HUES48 (cell line): ENCODE measurements around the gene SMOC2.
"Not testable (repeated sequence)": the region's sequence is repeated elsewhere in the genome, so short reads cannot be mapped to it uniquely, and the experiment has no call there.

Experiments used
- H3K27ac ChIP-seq: one replicate; pipeline ENCODE4 v1.7.0; 2013; ENCODE audit warnings: low read depth, low read length, inconsistent platforms
- H3K27me3 ChIP-seq: 2 replicates; pipeline ENCODE4 v1.6.1; 2013; ENCODE audit warnings: mild to moderate bottlenecking, low read length; ENCODE audit not compliant: control insufficient read depth, insufficient read depth
- H3K36me3 ChIP-seq: 2 replicates; pipeline ENCODE4 v1.6.1; 2013; ENCODE audit warnings: low read length; ENCODE audit not compliant: control insufficient read depth, insufficient read depth
- H3K4me1 ChIP-seq: 2 replicates; pipeline ENCODE4 v1.6.1; 2013; ENCODE audit warnings: mild to moderate bottlenecking, low read length; ENCODE audit not compliant: control insufficient read depth, insufficient read depth
- H3K4me3 ChIP-seq: 2 replicates; pipeline ENCODE4 v1.5.1; 2013; ENCODE audit warnings: mild to moderate bottlenecking, low read depth, low read length
- H3K9ac ChIP-seq: 2 replicates; pipeline ENCODE4 v1.6.1; 2013; ENCODE audit warnings: mild to moderate bottlenecking, low read depth, low read length, moderate library complexity
- H3K9me3 ChIP-seq: 2 replicates; pipeline ENCODE4 v1.6.1; 2013; ENCODE audit warnings: low read length; ENCODE audit not compliant: control insufficient read depth, insufficient read depth

Gene SMOC2

GRCh38 chr6:168560126-168560525 is 119.1 kb downstream of the SMOC2 start:
- Histone ChIP-seq H3K36me3 (no peaks in the 10 kb centered on the region), H3K9ac (no peak overlapping the region), H3K4me3 (no peak overlapping the region), H3K27ac (peak overlapping the region; percentile 27), H3K9me3 (no peaks in the 10 kb centered on the region), H3K27me3 (peaks cover 8% of the 10 kb centered on the region), H3K4me1 (peaks cover 18% of the 10 kb centered on the region)

GRCh38 chr6:168562576-168563151 is 121.7 kb downstream of the SMOC2 start:
- Histone ChIP-seq H3K4me1 (peaks cover 18% of the 10 kb centered on the region), H3K9ac (peak overlapping the region; percentile 35; the same call in 1 of the 2 replicates), H3K36me3 (no peaks in the 10 kb centered on the region), H3K9me3 (no peaks in the 10 kb centered on the region), H3K4me3 (no peak overlapping the region; the same call in 1 of the 2 replicates), H3K27me3 (peaks cover 8% of the 10 kb centered on the region), H3K27ac (peak overlapping the region; percentile 51)

- H3K9me3 ChIP-seq = no peaks in the 10 kb centered on the region
- H3K27ac ChIP-seq = no peak overlapping the region
- H3K4me1 ChIP-seq = peaks cover 18% of the 10 kb centered on the region
- H3K4me3 ChIP-seq = no peak overlapping the region
- peaks cover 8% of the 10 kb centered on the region for H3K27me3 ChIP-seq
- no peaks in the 10 kb centered on the region for H3K36me3 ChIP-seq
- H3K9ac ChIP-seq = no peak overlapping the region
Observed at GRCh38 chr6:168563656-168564055, 122.7 kb downstream of the SMOC2 start.

- Histone ChIP-seq H3K9me3 (no peaks in the 10 kb centered on the region), H3K9ac (no peak overlapping the region), H3K4me3 (no peak overlapping the region), H3K27me3 (peaks cover 8% of the 10 kb centered on the region), H3K27ac (no peak overlapping the region), H3K36me3 (no peaks in the 10 kb centered on the region), H3K4me1 (peaks cover 13% of the 10 kb centered on the region)
Observed at GRCh38 chr6:168565112-168565511, 124.1 kb downstream of the SMOC2 start.

- Histone ChIP-seq H3K4me3 (no peak overlapping the region), H3K9ac (no peak overlapping the region), H3K27me3 (no peaks in the 10 kb centered on the region), H3K9me3 (no peaks in the 10 kb centered on the region), H3K4me1 (no peaks in the 10 kb centered on the region), H3K36me3 (no peaks in the 10 kb centered on the region), H3K27ac (no peak overlapping the region)
Observed at GRCh38 chr6:168570211-168570610, 129.2 kb downstream of the SMOC2 start.

- H3K9me3 ChIP-seq = no peaks in the 10 kb centered on the region
- no peak overlapping the region for H3K9ac ChIP-seq
- H3K27ac ChIP-seq = no peak overlapping the region
- no peak overlapping the region for H3K4me3 ChIP-seq
- H3K36me3 ChIP-seq = no peaks in the 10 kb centered on the region
- no peaks in the 10 kb centered on the region for H3K27me3 ChIP-seq
- no peaks in the 10 kb centered on the region for H3K4me1 ChIP-seq
Observed at GRCh38 chr6:168571268-168571667, 130.3 kb downstream of the SMOC2 start.

- H3K27ac ChIP-seq, H3K27me3 ChIP-seq, H3K36me3 ChIP-seq, H3K9me3 ChIP-seq, H3K9ac ChIP-seq, H3K4me1 ChIP-seq, H3K4me3 ChIP-seq: not testable (repeated sequence)
Observed at GRCh38 chr6:168573276-168573835, 132.4 kb downstream of the SMOC2 start.

- no peak overlapping the region for H3K9ac ChIP-seq
- H3K4me3 ChIP-seq = no peak overlapping the region
- H3K27me3 ChIP-seq = no peaks in the 10 kb centered on the region
- no peaks in the 10 kb centered on the region for H3K9me3 ChIP-seq
- no peak overlapping the region for H3K27ac ChIP-seq
- no peaks in the 10 kb centered on the region for H3K36me3 ChIP-seq
- H3K4me1 ChIP-seq = no peaks in the 10 kb centered on the region
Observed at GRCh38 chr6:168574075-168574698, 133.2 kb downstream of the SMOC2 start.

- no peak overlapping the region for H3K4me3 ChIP-seq
- H3K9ac ChIP-seq = no peak overlapping the region
- no peaks in the 10 kb centered on the region for H3K9me3 ChIP-seq
- H3K36me3 ChIP-seq = no peaks in the 10 kb centered on the region
- H3K27ac ChIP-seq = no peak overlapping the region
- no peaks in the 10 kb centered on the region for H3K4me1 ChIP-seq
- no peaks in the 10 kb centered on the region for H3K27me3 ChIP-seq
Observed at GRCh38 chr6:168574699-168575195, 133.8 kb downstream of the SMOC2 start.

GRCh38 chr6:168575346-168576098 is 134.5 kb downstream of the SMOC2 start:
- Histone ChIP-seq H3K27me3 (no peaks in the 10 kb centered on the region), H3K9me3 (no peaks in the 10 kb centered on the region)

GRCh38 chr6:168576388-168576787 is 135.4 kb downstream of the SMOC2 start:
- H3K4me3 ChIP-seq = no peak overlapping the region
- no peaks in the 10 kb centered on the region for H3K9me3 ChIP-seq
- no peaks in the 10 kb centered on the region for H3K36me3 ChIP-seq
- H3K4me1 ChIP-seq = no peaks in the 10 kb centered on the region
- no peaks in the 10 kb centered on the region for H3K27me3 ChIP-seq
- no peak overlapping the region for H3K9ac ChIP-seq
- no peak overlapping the region for H3K27ac ChIP-seq

More at GRCh38 chr6:168575346-168576098, 134.5 kb downstream of the SMOC2 start:
- H3K36me3 ChIP-seq = no peaks in the 10 kb centered on the region
- no peak overlapping the region for H3K4me3 ChIP-seq
- no peaks in the 10 kb centered on the region for H3K4me1 ChIP-seq
- no peak overlapping the region for H3K27ac ChIP-seq
- no peak overlapping the region for H3K9ac ChIP-seq
